RKO (cell line): ENCODE measurements around the gene IQCB1.
"Not testable (repeated sequence)": the region's sequence is repeated elsewhere in the genome, so short reads cannot be mapped to it uniquely, and the experiment has no call there.

Experiments
- DNase-seq: peaks from one replicate; pipeline ENCODE4 v3.0.0-alpha.2; 2016; ENCODE audit warnings: low spot score

The IQCB1 gene

DNA sequence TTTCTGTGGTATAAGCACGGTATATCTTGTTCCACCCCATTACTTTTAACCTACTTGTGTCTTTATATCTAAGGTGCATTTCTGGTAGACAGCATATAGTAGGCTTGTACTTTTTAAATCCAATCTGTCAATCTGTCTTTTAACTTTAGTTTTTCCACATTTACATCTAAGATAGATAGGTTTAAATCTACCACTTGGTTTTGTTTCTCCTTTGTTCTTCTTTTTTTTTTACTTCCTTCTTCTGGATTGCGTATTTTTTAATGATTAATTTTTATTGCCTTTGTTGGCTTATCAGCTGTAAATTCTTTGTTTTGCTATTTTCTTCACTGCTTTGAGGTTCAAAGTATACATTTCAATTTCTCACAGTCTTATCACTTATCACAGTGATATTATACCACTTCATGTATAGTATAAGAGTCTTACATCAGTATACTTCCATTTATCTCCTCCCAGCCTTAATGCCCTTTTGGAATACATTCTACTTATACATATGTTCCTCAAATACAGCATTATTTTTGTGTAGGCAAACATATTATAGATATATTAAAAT lies 31.0 kb downstream of the IQCB1 start:
- no peak for DNase-seq

DNA sequence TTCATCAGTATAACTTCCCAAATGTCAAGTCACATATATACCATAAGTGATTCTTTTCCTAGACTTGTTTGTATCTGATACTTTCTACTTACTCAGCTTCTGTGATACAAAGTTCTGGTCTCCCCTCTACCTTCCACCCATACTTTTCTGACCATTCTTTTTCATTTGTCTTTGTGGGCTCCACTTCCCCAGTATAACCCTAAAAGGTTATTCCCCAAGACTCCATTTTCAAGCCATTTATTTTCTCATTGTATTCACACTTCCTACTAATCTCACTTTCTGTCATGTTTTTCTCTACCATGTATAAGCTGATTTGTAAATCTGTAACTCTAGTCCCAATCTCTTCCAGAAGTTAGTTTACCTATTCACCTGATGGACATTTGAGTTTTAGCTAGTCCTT lies 34.0 kb downstream of the IQCB1 start:
- DNase-seq: no peak

DNA sequence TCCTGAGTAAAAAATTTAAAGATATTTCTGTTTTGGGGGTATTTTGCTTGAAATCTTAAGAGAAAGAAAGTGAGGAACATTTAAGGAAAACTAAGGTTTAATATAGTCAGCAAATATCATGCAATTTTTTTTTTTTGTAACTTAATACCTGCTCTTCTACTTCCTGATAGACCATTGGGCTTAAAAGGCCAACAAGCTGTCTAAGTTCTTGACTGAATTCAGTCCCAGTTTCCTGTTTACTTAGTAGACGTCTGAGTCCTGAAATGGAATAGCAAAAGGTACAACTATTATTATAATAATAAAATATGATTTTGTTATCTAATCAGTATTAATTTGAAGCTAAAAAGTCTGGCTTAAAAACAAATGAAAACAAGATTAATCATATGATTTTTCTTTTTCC lies 37.9 kb downstream of the IQCB1 start:
- DNase-seq: no peak

DNA sequence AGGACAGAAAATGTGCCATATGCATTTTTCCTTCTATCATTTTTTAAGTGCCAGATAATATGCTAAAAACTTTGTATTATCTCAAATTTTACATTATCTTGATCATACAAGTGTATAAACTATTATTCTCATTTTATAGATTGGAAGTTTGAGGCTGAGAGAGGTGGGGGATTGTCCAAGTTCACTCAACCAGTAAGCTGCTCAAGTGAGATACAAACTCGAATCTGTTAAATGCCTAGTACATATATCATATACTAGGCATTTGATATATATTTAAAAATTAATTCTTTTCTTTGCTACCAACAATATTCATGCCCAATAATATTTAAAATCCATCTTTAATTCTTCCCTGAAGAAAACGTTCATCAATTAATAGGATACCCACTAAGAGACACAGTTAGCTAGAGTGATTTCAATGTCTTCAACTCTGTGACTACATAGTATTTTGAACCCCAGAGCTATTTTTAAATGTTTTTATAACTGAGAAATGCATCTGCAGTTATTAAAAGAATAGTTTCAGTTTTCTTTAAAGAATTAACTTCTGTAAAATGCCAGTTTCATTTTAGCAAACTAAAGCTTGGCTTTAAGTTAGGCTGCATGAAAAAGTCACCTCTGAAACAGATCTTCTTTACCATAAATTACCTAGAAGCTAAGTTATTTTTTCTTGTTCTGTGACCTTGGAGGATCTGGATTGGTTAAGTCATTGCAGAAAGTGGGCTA lies 40.4 kb downstream of the IQCB1 start:
- DNase-seq: no peak

DNA sequence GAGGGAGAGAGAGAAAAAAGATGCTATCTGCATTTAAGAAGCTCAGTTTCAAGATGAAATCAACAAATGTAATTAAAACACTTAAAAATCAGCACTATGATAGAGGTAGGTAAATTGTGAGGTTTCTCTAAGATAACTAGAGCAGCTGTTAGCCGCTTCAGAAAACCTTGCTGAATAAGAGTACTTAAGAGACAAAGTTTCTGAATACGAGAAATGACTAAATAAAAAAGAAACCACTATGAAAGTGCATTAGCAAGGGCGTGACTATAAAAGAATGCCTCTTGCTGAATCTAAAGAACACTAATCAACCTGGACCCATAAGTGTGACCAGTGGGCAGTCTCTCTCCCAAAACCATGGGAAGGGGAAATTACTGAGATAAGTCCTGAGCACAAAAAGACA lies 41.8 kb downstream of the IQCB1 start:
- DNase-seq: no peak

DNA sequence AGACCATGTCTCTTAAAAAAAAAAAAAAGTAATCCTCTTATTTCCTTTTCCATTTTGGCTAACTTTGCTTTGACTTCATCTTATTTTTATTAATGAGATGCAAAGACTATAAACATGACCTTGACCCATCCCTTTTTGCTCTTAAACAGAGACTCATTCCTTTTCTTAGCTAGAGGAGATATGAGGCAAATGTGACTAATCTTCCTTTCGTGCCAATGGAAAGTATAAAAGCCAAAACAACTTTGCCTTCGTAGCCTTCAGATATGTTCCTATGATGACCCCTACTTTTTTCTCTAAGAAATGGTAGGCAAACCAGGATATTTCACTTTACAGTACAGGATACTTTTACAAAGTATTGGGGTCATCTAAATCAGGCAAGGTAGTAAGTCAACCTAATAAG lies 48.4 kb downstream of the IQCB1 start:
- no peak for DNase-seq

DNA sequence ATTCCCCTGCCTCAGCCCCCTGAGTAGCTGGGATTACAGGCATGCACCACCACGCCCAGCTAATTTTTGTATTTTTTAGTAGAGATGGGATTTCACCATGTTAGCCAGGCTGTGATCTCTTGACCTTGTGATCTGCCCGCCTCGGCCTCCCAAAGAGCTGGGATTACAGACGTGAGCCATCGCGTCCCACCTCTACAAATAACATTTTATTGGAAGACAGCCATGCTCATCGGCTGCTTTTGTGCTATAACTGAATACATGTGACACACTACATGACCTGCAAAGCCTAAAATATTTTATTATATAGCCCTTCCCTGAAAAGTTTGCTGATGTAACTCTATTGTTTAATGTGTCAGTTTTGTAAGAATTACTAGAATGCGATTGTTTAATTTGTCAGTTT lies 52.1 kb downstream of the IQCB1 start:
- DNase-seq: not testable (repeated sequence)

DNA sequence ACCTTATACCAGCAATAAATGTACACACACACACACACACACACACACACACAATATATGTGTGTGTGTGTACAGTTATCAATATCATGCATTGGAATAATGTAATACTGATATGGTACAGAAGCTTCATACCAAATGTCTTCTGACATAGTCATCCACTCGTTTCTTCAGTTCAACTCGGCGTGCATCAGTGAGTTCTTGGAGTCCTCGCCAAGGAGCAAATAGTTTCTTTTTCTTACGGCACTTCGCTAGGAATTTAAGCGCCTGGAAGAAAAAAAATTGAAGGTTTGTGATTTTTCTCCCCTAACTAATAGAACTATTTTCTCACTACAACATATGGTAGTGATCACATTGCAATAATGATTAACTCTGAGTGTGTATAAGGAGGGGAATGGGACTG lies 53.2 kb downstream of the IQCB1 start:
- DNase-seq: no peak

DNA sequence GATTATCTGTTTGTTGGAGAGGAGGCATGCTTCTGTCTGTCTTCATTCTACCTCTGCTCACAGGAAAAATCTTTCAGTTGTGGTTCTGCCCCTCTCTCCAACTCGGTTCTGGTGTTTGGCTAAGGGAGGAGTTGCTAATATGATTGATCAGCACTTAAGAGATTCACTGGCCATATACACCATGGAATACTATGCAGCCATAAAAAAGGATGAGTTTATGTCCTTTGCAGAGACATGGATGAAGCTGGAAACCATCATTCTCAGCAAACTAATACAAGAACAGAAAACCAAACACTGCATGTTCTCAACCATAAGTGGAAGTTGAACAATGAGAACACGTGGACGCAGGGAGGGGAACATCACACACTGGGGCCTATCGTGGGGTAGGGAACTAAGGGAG lies 59.8 kb downstream of the IQCB1 start:
- not testable (repeated sequence) for DNase-seq

DNA sequence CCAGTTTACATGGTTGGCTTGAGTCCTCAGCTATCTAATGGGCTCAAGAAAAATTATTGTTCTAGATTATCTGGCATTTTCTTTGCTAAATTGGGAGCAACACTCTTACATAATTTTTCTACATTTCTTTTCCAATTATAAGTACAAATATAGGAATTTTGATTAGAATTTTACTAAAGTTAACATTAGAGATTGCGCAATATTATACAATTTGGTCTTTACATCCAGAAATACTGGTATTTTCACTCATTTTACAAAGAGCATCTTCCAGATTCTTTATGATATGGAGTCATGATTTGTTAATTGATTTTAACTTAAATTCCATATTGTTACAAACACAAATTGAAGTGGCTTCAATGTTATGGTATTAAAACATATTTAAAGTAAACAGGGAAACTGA lies 65.6 kb downstream of the IQCB1 start:
- DNase-seq: no peak

DNA sequence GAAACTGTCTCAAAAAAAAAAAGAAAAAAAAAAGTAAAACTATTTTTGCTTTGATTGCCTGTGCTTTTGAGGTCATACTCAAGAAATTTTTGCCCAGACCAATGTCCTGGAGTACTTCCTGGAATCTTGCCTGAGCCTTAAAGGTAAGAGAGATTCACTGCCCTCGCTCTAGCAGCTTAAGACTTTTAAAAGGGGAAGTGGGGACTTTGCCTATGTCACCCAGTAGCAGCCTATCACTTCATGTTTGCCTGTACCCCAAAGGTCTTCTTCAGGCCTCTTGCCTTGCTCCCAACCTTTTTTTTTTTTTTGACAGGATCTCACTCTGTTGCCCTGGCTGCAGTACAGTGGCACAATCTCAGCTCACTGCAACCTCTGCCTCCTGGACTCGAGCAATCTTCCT lies 66.4 kb downstream of the IQCB1 start:
- no peak for DNase-seq

DNA sequence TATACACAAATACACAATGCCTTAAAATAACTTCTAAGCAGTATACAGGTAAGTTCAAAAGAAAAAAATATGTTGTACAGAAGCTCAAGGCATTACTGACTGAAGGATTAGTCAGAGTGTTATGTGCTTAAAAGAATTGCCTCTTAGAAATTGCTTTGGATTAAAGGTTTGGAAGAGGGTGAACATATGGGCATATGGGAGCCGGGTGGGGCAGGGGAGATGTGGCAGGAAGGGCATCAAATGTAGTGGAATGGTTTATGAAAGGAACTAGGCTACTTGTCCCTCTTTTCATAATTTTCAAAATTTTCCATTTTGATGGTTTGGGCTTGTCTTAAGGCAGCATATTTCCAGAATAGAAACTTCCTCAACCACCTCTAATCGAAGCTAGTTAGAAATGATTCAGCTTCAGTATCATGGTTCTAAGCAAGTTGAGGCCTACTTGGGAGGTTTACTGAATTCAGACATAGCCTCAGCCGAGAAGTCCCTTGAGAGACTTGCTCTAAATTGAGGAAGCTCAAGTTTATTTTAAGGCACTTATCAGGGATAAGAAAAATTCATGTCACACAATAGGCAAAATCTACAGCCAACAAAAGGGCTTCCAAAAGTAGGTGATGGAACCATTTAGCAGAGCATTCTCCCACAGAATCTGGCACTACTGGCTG lies 75.2 kb downstream of the IQCB1 start:
- DNase-seq: no peak

DNA sequence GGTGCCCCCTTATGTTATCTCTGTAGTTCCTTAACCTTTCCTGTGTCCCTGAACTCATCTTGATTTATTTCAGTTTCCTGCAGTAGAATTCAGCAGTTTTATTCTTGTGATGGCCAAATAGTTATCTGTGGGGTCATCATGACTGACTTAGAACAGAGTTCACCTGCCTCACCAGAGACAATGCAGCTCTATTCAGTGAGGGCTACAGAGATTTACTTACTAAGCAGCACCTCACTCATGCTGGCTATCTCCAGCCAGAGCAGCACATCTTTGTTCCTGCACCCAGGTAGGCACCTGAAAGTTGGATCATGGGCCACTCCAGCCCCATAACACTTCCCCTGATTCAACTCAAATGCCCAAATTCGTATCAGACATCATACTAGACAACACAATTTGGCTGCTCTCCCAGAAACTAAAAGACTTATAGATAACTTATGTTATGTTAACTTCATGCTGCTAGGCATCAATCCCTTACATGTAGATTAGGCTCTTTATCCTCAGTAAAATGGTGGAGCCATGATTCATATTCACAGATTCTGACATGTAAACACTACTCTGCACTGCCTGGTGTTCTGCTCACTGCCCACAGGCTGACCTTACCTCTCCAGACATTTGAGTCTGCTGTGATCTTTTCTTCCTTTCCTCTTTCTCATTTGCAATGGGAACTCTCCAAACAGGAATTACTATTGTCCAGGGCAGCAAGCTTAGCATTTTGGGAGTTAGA lies 76.0 kb downstream of the IQCB1 start:
- no peak for DNase-seq

DNA sequence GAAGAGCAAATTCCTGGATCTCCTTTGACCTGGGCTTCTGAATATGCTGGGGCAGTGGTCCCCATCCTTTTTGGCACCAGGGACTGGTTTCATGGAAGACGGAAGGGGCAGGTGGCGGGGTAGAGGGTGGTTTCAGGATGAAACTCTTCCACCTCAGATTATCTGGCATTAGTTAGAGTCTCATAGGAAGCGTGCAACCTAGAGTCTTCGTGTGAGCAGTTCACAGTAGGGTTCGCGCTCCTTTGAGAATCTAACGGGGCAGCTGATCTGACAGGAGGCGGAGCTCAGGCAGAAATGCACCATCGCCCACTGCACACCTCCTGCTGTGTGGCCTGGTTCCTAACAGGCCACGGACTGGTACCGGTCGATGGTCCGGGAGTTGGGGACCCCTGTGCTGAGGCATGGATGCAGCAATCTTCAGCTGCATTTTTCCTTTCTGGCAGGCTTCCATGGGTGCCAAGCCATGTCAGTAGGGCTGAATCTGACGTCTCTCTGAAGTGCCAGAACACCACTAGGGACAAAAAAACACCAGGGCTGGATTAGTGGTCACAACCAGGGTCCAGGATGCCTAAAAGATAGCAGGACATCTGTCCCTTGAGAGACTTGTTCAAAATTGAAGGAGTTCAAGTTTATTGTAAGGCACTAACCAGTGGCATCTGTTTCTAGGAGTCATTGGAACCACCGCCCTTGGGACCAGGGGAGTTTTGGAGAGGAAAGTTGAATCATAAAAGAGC lies 76.9 kb downstream of the IQCB1 start:
- no peak for DNase-seq

DNA sequence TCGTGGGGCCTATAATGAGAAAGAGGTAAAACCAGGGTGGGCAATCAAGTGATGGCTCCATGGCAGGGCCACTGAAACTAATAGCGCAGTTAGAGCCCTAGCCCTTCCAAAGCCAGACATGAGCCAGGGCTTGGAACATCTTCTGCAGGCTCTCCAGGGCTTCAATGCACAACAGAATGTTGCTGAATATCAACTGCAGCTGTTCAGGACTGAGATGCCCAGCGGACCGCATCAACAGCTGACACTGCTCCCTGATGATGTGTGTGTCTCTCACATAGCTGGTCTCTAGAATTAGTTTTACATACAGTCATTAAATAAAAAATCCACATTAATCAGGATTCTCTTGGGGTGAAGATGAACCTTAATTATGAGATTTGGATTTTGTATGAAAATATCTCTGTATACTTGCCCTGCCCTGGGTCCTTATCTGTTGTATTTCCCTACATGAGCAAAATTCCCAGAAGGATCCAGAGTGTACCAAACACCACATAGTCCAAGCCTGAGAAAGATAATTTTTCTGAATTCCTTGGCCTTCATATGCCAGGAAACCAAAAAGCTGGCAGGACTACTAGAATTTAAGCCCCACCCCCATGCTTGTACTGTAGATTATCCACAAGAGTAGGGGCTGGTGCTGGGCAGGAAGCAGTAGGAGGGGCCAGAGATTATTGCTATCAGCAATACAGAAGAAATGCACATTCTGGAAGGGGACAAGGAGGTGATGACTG lies 77.6 kb downstream of the IQCB1 start:
- DNase-seq: no peak

DNA sequence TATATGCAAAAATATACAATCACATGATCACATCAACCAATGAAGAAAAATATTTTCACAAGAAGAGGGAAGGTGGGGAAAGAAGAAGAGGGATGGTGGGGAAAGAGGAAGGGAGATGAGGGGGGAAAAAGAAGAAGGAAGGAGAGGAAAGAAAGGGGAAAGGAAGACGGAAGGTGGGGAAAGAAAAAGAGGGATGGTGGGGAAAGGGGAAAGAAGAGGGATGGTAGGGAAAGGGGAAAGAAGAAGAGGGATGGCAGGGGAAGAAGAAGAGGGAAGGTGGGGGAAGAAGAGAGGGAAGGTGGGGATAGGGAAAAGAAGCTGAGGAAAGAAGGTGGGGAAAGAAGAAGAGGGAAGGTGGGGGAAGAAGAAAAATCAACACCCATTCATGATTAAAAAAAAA lies 82.1 kb downstream of the IQCB1 start:
- DNase-seq: no peak

DNA sequence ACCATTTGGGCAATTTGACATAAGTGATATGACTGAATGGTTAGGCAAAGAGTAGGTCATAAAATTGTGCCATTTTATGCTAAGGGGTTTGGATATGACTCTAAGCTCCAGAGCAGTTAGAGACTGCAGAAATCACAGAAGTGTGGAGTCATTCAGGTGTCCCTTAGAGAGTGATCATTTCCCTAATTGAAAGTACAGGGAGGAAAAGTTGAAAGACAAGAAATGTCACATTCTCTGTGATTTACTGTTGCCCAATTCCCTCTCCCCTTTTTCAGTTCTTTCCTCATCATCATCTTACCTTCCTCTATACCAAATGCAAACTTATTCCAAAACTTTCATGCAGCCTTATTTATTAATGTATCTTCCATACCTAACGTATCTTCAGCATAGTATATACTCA lies 82.6 kb downstream of the IQCB1 start:
- DNase-seq: no peak

DNA sequence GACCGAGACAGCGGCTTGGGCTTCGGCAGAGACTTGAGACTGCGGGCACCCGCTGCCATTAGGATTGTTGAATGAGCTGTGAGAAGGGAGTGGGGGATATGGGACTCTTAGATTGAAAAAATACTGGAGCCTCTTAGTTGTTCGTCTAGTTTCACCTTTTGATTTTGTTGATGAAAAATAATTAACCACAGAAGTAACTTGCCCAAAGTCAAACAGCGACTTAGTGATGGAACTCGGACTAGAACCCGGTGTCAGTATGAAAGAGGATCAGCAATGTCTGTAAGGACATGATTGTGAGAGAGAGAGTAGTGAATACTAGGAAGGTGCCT lies 84.8 kb downstream of the IQCB1 start:
- no peak for DNase-seq

DNA sequence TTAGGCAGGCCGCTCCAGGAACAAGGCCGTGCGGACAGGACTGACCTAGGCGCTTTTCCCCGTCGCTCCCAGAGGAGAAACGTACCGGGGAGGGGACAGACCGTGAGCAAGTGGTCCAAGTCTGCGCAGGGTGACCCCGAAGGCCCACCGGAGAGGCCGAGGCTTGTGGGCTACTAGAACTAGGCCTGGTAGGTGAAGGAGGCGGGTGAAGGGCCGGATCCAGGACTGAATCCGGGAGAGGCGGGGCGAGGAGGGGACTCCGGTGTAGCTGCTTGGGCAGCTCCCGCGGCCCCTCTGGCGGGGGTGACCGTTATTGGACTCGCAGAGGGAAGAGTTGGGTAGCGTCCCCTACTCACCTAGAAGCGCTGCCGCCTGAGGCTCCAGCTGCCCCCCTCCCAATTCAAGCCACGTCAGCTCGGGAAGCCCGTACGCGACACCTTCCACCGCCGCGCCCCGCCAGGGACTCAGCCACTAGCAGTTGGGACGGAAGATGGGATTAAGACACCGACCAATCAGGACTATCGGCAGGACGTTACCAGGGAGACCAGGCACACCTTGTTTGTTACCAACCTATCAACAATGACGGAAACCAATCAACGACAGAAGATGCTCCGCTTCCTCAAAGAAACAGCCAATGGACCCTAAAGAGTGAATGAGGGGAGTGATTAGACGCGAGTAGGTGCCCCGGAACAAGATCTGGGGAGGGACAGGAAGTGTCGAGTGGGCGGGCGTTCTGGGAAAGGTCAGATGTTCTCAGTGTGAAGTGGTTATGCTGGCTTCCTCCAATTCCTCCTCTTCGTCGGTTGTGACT lies 85.4 kb downstream of the IQCB1 start, which contains the start of gene GOLGB1:
Gene GOLGB1 (minus strand): TSS at position 466 of the 811 bp plus-strand sequence. CDS start 18,770 bp downstream, outside the sequence.
- DNase-seq: peak; percentile 100

DNA sequence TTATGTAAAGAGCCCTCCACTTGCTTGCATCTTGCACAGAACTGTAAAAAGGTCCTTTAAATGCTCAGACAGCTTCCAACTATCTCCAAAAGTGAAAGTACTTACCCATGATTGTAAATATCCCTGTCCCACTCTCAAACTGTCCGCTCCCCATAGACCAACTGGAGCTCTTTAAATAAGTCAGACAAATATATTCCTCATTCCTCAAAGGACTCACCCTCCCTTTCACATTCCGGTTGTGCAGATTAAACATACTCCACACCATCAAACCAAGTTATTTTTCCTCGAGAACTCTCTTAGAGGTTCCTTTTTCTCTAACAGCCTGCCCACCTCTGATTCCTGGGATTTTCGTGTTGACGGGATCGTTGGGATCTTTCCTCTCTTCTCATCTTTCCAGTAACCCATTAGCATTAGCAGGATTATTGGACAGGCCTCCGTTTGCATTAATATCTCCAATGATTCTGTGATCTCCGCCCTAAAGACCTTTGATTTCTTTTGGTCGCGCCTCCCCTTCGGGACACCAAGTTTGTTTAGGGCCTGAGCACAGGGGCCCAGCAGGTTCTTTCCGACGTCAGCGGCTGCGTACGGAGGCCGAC lies 86.1 kb downstream of the IQCB1 start:
- peak; percentile 74 for DNase-seq
